22Rv1 (cell line): ENCODE measurements around the gene ACOXL.

ENCODE experiments used
- ZFX ChIP-seq: fragments of 450-650 bp; IDR thresholded peaks from 2 replicates; pipeline ENCODE4 v1.6.1; 2017; ENCODE audit warnings: antibody characterized with exemption, borderline replicate concordance
- TF ChIP-seq, protein P1 (sequence below): fragments of 450-650 bp; IDR thresholded peaks from 2 replicates; pipeline ENCODE4 v1.5.1; 2017; ENCODE audit warnings: mild to moderate bottlenecking

DNA sequence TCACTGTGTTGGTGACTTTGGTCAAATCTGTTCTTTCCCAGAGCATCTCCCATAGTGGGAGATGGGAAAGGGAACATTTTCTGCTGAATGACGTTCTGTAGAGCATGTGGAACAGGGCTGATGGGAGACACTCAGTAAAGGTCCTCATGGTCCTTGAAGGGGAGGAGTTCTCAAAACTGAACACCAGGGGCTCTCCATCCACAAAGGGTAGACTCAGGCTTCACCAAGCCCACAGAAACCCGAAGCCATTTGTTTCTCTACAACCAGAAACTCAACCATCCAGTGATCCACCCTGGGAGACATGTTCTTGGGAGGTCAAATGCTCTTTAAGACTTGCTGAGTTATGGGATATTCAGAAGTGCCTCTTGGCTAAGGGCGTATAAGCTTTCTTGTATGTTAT lies 131.8 kb downstream of the ACOXL start:
- TF ChIP-seq, protein P1, sequence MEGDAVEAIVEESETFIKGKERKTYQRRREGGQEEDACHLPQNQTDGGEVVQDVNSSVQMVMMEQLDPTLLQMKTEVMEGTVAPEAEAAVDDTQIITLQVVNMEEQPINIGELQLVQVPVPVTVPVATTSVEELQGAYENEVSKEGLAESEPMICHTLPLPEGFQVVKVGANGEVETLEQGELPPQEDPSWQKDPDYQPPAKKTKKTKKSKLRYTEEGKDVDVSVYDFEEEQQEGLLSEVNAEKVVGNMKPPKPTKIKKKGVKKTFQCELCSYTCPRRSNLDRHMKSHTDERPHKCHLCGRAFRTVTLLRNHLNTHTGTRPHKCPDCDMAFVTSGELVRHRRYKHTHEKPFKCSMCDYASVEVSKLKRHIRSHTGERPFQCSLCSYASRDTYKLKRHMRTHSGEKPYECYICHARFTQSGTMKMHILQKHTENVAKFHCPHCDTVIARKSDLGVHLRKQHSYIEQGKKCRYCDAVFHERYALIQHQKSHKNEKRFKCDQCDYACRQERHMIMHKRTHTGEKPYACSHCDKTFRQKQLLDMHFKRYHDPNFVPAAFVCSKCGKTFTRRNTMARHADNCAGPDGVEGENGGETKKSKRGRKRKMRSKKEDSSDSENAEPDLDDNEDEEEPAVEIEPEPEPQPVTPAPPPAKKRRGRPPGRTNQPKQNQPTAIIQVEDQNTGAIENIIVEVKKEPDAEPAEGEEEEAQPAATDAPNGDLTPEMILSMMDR = no peak
- no peak for TF ChIP-seq ZFX
